ENCODE data around the gene PSIP1.
"Not testable (repeated sequence)": the region's sequence is repeated elsewhere in the genome, so short reads cannot be mapped to it uniquely, and the experiment has no call there.

The PSIP1 gene

DNA sequence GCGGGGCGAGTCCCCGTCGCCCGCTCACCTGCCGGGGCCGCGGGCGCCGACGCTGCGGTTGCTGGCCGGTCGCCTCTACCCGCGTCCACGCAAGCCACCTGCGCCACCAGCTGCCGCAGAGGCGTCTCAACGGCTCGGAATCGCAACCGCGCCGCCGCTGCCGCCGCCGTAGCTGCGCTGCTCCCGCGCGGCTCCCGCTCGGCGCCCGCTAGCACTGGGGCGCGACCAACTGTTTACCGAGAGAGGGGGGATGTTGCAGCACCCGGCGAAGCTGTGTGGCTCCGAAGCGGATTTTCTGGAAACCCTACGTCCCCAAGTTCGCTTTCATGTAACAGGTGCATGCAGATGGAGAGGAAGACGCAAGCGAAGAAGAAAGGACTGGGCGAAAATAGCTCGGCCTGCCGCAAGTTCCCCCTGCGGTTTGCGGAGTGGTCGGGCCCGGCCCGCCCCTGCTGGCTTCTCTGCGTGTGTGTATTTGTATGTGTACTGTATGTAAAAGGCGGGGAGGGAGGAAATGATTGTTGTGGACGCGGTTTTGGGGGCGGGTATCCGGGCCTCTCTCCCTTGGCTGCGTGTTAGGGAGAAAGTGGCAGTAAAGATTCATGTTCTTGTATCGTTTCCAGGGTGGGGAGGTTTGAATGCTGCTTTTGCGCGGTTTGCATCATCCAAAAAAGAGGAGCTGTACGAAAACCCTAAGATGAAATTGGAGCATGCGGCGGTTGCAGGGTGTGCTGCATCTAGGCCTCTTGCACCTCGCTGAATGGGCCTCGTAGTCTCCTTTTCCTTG lies at the start of gene PSIP1:
Gene PSIP1, minus strand, starts transcription at position 182 of the 787 bp plus-strand sequence. CDS start 782 bp downstream, outside the sequence.
- peak; percentile 95 to 98 for DNase-seq

- peak in 1 of 2 experiments; percentile 63 for DNase-seq
Observed at GRCh38 chr9:15553528-15553898, 42.7 kb upstream of the PSIP1 start.

- DNase-seq, result peak; percentile 96 to 99
Observed at GRCh38 chr9:15552636-15553527, 42.1 kb upstream of the PSIP1 start, which contains the start of gene CCDC171. Gene CCDC171 (plus strand): TSS chr9:15553043. CDS start chr9:15564089, 11,046 bp downstream.

GRCh38 chr9:15549611-15550010 lies 38.8 kb upstream of the PSIP1 start:
- DNase-seq, result no peak

DNA sequence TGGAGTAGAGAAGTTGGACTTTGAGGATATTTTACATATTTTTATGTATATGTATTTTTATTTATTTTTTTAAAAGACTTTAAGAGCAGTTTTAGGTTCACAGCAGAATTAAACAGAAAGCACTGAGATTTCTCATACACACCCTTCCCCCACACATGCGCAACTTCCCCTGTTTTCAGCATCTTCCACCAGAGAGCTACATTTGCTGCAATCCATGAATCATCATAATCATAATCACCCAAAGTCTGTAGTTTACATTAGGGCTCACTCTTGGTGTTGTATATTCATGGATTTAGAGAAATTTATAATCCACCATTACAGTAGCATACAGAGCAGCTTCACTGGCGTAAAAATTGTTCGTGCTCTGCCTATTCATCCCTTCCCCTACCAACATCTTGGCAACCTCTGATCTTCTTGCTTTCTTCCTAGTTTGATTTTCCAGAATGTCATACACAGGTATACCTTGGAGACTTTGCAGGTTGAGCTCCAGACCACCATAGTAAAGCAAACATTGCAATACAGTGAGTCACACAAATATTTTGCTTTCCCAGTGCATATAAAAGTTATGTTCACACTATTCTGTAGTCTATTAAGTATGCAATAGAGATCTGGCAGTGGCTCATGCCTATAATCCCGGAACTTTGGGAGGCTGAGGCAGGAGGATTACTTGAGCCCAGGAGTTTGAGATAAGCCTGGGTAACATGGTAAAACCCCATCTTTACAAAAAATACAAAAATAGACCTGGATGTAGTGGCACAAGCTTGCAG lies 32.5 kb upstream of the PSIP1 start:
- no peak for DNase-seq

DNA sequence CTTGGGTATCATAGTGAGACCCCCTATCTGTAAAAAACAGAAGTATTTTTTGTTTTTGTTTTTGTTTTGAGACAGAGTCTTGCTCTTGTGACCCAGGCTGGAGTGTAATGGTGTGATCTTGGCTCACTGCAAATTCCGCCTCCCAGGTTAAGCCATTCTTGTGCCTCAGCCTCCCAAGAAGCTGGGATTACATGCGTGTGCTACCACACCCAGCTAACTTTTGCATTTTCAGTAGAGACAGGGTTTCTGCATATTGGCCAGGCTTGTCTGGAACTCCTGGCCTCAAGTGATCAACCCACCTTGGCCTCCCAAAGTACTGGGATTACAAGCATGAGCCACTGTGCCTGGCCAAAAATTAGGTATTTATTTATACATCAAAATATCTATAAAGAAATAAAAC lies 31.9 kb upstream of the PSIP1 start:
- DNase-seq, result no peak

DNA sequence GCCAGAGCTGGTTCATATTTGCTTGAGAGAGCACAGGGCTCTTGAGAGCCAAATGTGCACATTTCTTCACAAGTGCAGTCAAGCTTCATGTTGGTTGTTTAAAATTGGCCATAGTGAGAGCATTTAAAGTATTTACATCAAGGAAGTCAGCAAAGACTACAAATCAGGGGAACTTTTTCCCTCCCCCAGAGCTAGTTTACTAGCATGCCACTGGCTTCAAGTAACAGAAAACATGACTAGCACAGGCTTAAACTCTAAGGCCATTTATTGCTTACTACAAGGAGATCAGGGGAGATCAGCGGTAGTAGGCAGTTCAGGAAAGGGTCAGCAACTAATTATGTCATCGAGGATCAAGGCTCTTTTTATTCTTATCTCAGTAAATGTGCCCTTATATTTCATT lies 31.1 kb upstream of the PSIP1 start:
- no peak for DNase-seq

GRCh38 chr9:15531380-15531779 lies 20.6 kb upstream of the PSIP1 start:
- no peak for DNase-seq

DNA sequence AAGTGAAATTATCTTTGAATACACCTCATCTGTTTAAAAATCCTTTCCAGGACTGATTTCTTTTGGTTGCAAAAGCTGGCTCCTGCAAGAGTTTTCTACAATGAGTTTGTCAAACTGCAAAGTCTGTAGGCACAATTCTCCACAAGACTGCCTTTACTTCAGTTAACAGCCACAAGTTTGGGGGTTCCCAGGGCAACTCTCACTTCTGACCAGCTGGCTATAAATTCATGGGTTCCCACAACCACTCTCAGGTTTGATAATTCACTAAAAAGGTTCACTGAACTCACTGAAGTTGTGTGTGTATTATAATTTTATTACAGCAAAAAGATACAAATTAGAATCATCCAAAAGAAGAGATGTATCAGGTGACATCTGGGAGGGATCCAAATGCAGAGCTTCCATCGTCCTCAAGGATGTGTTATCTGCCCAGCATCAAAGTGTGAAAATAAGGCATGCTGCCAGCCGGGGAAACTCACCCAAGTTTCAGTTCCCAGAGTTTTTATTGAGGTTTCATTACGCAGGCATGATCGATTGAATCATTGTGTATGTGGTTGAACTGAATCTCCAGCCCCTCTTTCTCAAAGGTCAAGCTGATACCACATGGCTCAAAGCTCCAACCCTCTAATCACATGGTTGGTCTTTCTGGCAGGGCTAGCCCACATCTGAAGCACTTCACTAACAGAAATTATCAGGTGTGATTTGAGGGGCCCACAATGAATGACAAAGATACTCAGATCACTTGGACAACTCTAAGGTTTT lies 19.0 kb upstream of the PSIP1 start:
- no peak for DNase-seq

- not testable (repeated sequence) for DNase-seq
Observed at GRCh38 chr9:15527035-15527434, 16.3 kb upstream of the PSIP1 start.

GRCh38 chr9:15525958-15526357 lies 15.2 kb upstream of the PSIP1 start:
- no peak for DNase-seq

- no peak for DNase-seq
Observed at GRCh38 chr9:15524845-15525455, 14.2 kb upstream of the PSIP1 start.

- no peak for DNase-seq
Observed at GRCh38 chr9:15522130-15522755, 11.5 kb upstream of the PSIP1 start.

GRCh38 chr9:15521254-15521653 lies 10.5 kb upstream of the PSIP1 start:
- no peak for DNase-seq

- no peak for DNase-seq
Observed at GRCh38 chr9:15519831-15520230, 9.1 kb upstream of the PSIP1 start.

DNA sequence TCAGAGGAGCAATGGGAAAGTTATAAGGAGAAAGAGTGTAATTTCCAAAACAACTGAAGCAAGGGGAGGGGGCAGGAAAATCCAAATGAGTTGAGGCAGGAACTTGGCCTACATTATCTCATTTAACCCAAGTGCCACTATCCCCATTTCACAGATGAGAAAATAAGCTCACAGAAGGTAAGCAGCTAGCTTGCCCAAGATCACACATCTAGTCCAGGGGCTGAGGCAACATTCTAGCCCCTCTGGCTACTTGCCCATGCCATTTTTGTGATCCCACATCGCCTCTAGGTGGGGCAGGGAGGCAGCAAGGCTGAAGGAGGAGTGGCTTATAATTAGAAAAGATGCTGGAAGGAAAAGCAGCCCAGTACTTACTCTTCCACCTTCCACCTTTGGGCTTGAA lies 2.6 kb upstream of the PSIP1 start:
- peak; percentile 13 to 43 for DNase-seq

GRCh38 chr9:15512889-15513288 lies 2.1 kb upstream of the PSIP1 start:
- DNase-seq, result peak in 1 of 2 experiments; percentile 23

DNA sequence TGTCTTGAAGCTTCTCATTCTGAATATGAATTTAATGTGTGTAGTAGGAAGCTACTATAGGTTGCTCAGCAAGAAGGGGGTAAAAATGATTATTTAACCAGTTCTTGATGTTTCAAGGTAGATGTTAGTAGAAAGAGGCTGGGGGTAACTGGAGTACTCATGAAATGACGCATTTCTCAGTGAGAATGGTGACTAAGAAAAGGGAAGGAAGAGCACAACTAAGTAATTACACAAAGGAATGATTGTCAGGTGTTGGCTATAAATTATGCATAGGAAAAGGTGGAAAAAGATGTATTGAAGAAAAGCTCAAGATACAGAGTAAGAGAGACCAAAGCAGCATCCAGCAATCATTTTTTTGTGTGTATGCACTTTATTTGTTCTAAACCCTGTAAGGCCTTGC lies 1.4 kb upstream of the PSIP1 start:
- peak in 1 of 2 experiments; percentile 27 for DNase-seq

DNA sequence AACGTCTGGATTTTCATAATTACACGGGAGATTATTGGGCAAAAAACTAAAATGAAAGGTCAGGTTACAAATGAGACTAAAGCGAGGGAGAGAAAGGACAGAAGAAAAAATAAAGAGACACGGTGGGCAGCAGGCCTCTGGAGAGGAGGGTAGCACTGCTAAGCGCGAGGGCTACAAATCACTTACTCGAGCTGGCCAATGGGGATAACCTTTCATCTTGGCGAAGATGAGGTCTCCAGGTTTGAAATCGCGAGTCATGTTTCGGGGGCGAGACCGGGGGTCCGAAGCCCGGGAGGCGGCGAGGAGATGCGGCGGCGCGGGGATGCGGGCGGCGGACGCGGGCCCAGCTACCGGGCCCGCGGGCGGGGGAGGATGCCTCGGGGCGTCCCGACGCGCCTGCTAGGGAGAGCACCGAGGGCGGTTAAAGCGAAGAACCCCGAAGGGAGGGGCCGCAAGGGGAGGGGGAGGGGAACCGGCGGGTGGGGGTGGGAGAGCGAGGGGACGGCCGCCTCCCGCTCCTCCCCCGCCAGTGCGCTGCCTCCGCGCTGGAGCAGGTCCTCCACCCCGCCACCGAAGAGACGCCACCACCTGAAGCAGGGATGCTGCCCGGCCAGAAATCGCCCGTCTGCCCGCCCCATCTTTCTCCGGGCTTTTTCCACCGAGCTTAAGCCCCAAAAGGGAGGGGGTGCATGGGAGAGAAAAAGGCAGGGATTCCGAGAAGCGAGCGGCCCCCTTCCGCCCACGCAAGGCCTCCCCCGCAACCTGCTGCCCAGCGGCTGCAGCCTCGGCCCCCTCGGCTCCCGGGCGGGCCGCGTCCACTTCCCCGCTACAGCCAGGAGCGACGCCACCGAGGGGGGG lies 610 bp downstream of the PSIP1 start:
- DNase-seq, result peak; percentile 53 to 86

GRCh38 chr9:15505921-15506320 lies 4.8 kb downstream of the PSIP1 start:
- no peak for DNase-seq
